Small intestine (tissue), 16 donors: Measurements from ENCODE around the gene CNTN1. TPM values are rescaled to one million over a fixed set of nuclear protein-coding genes. Genes with fewer than 3 reads are reported as not detected.

Experiments
- DNase-seq, 2 donors: peaks; one replicate each; pipeline versions ENCODE4 v3.0.0 to v3.0.0-alpha.2; 2013
- FAIRE-seq: peaks from 2 replicates; lab custom pipeline; 2012; peaks lifted over from hg19 to GRCh38; lab: Jason Lieb, UNC
- H3K27ac ChIP-seq, 3 donors: one replicate each; pipeline ENCODE4 v1.5.1; 2013; ENCODE audit warnings: low read length in 2 of 3, mild to moderate bottlenecking in 2 of 3, control low read depth in 1 of 3, inconsistent platforms in 1 of 3, low read depth in 1 of 3, moderate library complexity in 1 of 3
- H3K27me3 ChIP-seq, 3 donors: one replicate each; pipeline ENCODE4 v1.6.1; 2013; ENCODE audit warnings: low read length in 3 of 3, inconsistent platforms in 1 of 3; ENCODE audit not compliant: control insufficient read depth in 3 of 3, insufficient read depth in 3 of 3
- H3K36me3 ChIP-seq, 3 donors: one replicate each; pipeline ENCODE4 v1.6.1; 2013; ENCODE audit warnings: low read length in 3 of 3, inconsistent platforms in 1 of 3, low read depth in 1 of 3, mild to moderate bottlenecking in 1 of 3, moderate library complexity in 1 of 3; ENCODE audit not compliant: control insufficient read depth in 3 of 3, insufficient read depth in 2 of 3
- H3K4me1 ChIP-seq, 3 donors: one replicate each; pipeline ENCODE4 v1.6.1; 2013; ENCODE audit warnings: low read length in 2 of 3, inconsistent platforms in 1 of 3, low read depth in 1 of 3, mild to moderate bottlenecking in 1 of 3, moderate library complexity in 1 of 3; ENCODE audit not compliant: control insufficient read depth in 3 of 3, insufficient read depth in 2 of 3
- H3K4me3 ChIP-seq, 3 donors: one replicate each; pipeline ENCODE4 v1.5.1; 2013; ENCODE audit warnings: low read length in 3 of 3, control low read depth in 1 of 3, inconsistent platforms in 1 of 3, low read depth in 1 of 3, mild to moderate bottlenecking in 1 of 3, moderate library complexity in 1 of 3
- H3K9me3 ChIP-seq, 2 donors: one replicate each; pipeline ENCODE4 v1.6.1; 2013; ENCODE audit warnings: low read depth in 1 of 2, low read length in 1 of 2; ENCODE audit not compliant: control insufficient read depth in 2 of 2, insufficient read depth in 1 of 2
- WGBS, 3 donors: extraction: QIAGEN DNeasy Blood & Tissue Kit; methylation state at CpG; one replicate each; pipeline ENCODE4 v1.1.7; 2013; 5-methylcytosine and 5-hydroxymethylcytosine counted together
- long read RNA-seq, 10 donors: transcript quantifications; one replicate each; lab custom pipeline, GENCODE V29; 2026
- polyA plus RNA-seq, 4 donors: library from polyadenylated mRNA; stranded (reverse) in 3 of 4; unstranded in 1 of 4; fragments of 200-250 nt in 3 of 4; fragments of 120-200 nt in 1 of 4; gene quantifications; one replicate each; pipeline versions ENCODE4 v1.2.1 to v1.2.3, GENCODE V29; 2013
- donor health status: healthy with polysubstance abuse.
- donor health status: control.
- donor health status: control.
- donor health status: Bipolar disorder and iron deficiency.
- donor health status: healthy.

The CNTN1 gene
- 1 to 10 TPM in 1 of 4 donors, under 1 TPM in 3; under 0.01 to 1.6 (median 0.56) TPM for polyA plus RNA-seq
- long read RNA-seq, donor 1 = 0 reads
- long read RNA-seq, donor 2 = 0 reads
- long read RNA-seq, donor 3 = 0 reads
- long read RNA-seq, donor 4 = 0 reads
- long read RNA-seq, donor 5 = 0 reads
- long read RNA-seq, donor 6 = 0 reads
- long read RNA-seq, donor 7 = 0 reads
- long read RNA-seq, donor 8 = 0 reads
- long read RNA-seq, donor 9 = 0 reads
- long read RNA-seq, donor 10 = 0 reads

GRCh38 chr12:40691913-40692764 is at the start of gene CNTN1:
Gene CNTN1 (plus strand): TSS chr12:40692439.
- no peak for FAIRE-seq
- 7 to 8% (median 8%) methylated on average over 31 of the region's 31 CpGs for WGBS, 3 donors
- no peaks in the 10 kb centered on the region for H3K9me3 ChIP-seq
- H3K36me3 ChIP-seq = no peaks in the 10 kb centered on the region
- DNase-seq = peak; percentile 1 to 19
- peaks cover 0 to 32% (median 9%) of the 10 kb centered on the region in 3 donors for H3K27me3 ChIP-seq
- H3K27ac ChIP-seq = no peak within 1 kb of the TSS
- peak within 1 kb of the TSS in 1 of 3 donors; percentile 40 for H3K4me3 ChIP-seq
- peaks cover 0 to 8% (median 0%) of the 10 kb centered on the region in 3 donors for H3K4me1 ChIP-seq

DNA sequence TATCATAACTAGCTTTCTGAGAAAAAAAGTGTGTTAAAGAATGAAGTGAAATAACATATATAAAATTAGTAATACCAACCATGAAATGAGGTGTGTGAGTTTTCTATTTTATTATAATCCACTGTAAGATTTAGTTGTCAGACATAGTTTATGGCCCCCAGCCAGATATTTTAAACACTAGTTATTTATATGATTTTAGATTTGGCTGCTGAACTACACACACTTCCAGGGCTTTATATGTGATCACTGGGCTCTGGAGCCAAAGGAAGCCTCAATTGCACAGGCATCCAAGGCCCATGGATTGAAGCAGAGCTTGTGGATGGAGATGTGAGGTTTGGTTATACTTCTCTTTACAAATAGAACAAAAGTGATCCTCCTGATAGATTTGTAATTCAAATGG is 48.7 kb upstream of the CNTN1 start:
- FAIRE-seq (no peak), DNase-seq (no peak)
- no peaks in the 10 kb centered on the region for H3K27me3 ChIP-seq
- peaks cover 0 to 9% of the 10 kb centered on the region in 2 donors for H3K9me3 ChIP-seq
- no peak overlapping the region for H3K27ac ChIP-seq
- no peaks in the 10 kb centered on the region for H3K36me3 ChIP-seq
- H3K4me3 ChIP-seq = no peak overlapping the region
- H3K4me1 ChIP-seq = no peaks in the 10 kb centered on the region

DNA sequence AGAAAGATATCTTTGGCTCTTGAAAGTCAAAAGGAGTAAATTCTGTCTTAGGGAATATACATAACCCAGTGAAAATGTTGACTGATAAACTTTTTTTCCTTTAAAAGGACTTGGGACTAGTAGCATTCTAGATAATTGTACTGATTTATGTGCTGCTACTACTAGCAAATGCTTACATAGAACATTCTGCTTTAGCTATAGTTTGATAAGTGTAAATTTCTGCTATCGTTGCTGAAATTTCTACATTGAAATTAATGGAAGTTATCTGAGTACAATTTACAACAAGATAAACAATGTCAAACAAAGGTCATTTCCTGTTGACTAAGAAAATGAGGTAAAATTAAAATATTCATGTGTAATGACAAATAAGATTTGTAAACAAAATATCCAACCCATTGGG is 48.3 kb upstream of the CNTN1 start:
- Histone ChIP-seq H3K27me3 (no peaks in the 10 kb centered on the region), H3K27ac (no peak overlapping the region), H3K9me3 (peaks cover 0 to 9% of the 10 kb centered on the region in 2 donors), H3K36me3 (no peaks in the 10 kb centered on the region), H3K4me3 (no peak overlapping the region), H3K4me1 (no peaks in the 10 kb centered on the region)
- 41 to 57% (median 52%) methylated on average over 1 of the region's 1 CpG for WGBS, 3 donors
- DNase-seq = no peak
- FAIRE-seq = no peak

DNA sequence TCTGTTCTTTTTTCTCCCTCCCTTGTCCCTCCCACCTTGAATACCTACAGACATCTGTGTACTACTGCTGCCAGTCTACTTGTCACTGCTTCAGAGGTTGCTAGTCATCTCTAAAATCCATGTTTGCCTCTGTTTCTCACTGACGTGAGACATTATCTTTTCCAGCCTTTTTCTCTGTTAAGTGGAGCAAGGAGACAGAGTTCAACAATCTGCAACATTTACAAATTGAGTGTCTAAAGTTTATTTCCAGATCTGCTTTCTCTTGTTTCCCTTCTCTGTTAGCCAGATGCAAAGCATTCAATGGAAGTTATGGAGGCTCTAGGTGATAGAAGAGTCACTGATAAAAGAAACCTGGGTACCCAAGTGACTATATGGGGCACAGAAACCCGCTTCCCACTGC is 47.5 kb upstream of the CNTN1 start:
- Histone ChIP-seq H3K36me3 (no peaks in the 10 kb centered on the region), H3K4me1 (no peaks in the 10 kb centered on the region), H3K9me3 (peaks cover 0 to 9% of the 10 kb centered on the region in 2 donors), H3K4me3 (no peak overlapping the region), H3K27me3 (no peaks in the 10 kb centered on the region), H3K27ac (no peak overlapping the region)
- DNase-seq = no peak
- FAIRE-seq = no peak
- WGBS, 3 donors = 53 to 79% (median 69%) methylated on average over 2 of the region's 2 CpGs

GRCh38 chr12:40645361-40645760 is 46.9 kb upstream of the CNTN1 start:
- no peak overlapping the region for H3K27ac ChIP-seq
- no peak for FAIRE-seq
- no peak overlapping the region for H3K4me3 ChIP-seq
- 61 to 79% (median 65%) methylated on average over 3 of the region's 3 CpGs for WGBS, 3 donors
- H3K27me3 ChIP-seq = no peaks in the 10 kb centered on the region
- no peak for DNase-seq
- no peaks in the 10 kb centered on the region for H3K4me1 ChIP-seq
- peaks cover 0 to 9% of the 10 kb centered on the region in 2 donors for H3K9me3 ChIP-seq
- no peaks in the 10 kb centered on the region for H3K36me3 ChIP-seq

DNA sequence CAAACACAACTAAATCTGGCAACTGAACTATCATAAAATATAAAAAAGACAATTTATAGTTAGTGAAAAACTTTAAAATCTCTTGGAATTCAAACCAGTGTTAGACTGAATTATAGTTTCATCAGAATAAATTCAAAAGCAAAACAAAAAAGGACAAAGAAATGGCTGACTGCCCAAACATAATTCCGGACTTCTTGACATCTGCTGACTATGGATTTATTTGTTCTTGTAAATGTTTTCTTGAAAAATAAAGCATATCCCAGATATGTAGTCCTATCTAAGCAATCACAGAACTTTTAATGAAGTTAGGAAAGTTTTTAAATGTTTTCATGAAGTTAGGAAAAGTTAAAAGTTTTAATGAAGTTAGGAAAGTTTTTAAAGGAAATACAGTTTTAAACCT is 45.8 kb upstream of the CNTN1 start:
- Histone ChIP-seq H3K36me3 (no peaks in the 10 kb centered on the region), H3K9me3 (peaks cover 0 to 15% of the 10 kb centered on the region in 2 donors), H3K27me3 (no peaks in the 10 kb centered on the region), H3K27ac (no peak overlapping the region), H3K4me3 (no peak overlapping the region), H3K4me1 (no peaks in the 10 kb centered on the region)
- DNase-seq (no peak), FAIRE-seq (no peak)
- WGBS, 3 donors = 45 to 72% (median 71%) methylated on average over 1 of the region's 1 CpG

GRCh38 chr12:40646911-40647310 is 45.3 kb upstream of the CNTN1 start:
- no peaks in the 10 kb centered on the region for H3K4me1 ChIP-seq
- H3K27me3 ChIP-seq = no peaks in the 10 kb centered on the region
- H3K4me3 ChIP-seq = no peak overlapping the region
- H3K9me3 ChIP-seq = peaks cover 0 to 16% of the 10 kb centered on the region in 2 donors
- FAIRE-seq (no peak), DNase-seq (no peak)
- no peak overlapping the region for H3K27ac ChIP-seq
- no peaks in the 10 kb centered on the region for H3K36me3 ChIP-seq

GRCh38 chr12:40647651-40648050 is 44.6 kb upstream of the CNTN1 start:
- Histone ChIP-seq H3K9me3 (peaks cover 0 to 13% of the 10 kb centered on the region in 2 donors), H3K36me3 (no peaks in the 10 kb centered on the region), H3K27me3 (no peaks in the 10 kb centered on the region), H3K4me3 (no peak overlapping the region), H3K4me1 (no peaks in the 10 kb centered on the region), H3K27ac (no peak overlapping the region)
- 63 to 78% (median 78%) methylated on average over 2 of the region's 2 CpGs for WGBS, 3 donors
- FAIRE-seq = no peak
- DNase-seq = no peak
